Hepatic stellate cell (primary cell): ENCODE measurements around the gene MPLKIP.
"Not testable (repeated sequence)": the region's sequence is repeated elsewhere in the genome, so short reads cannot be mapped to it uniquely, and the experiment has no call there.

Experiments
- DNase-seq: peaks from one replicate; pipeline ENCODE4 v3.0.0; 2011; ENCODE audit warnings: low spot score

Gene MPLKIP

GRCh38 chr7:40133561-40134427 is 628 bp downstream of the MPLKIP start:
- peak; percentile 31 for DNase-seq

GRCh38 chr7:40122940-40123254 is 11.5 kb downstream of the MPLKIP start:
- no peak for DNase-seq

- not testable (repeated sequence) for DNase-seq
These were observed 12.1 kb downstream of the MPLKIP start for GRCh38 chr7:40122100-40122939.

GRCh38 chr7:40120020-40120419 is 14.4 kb downstream of the MPLKIP start:
- no peak for DNase-seq

GRCh38 chr7:40118201-40118600 is 16.2 kb downstream of the MPLKIP start:
- DNase-seq: not testable (repeated sequence)

GRCh38 chr7:40117199-40117598 is 17.2 kb downstream of the MPLKIP start:
- DNase-seq: not testable (repeated sequence)

GRCh38 chr7:40115936-40116335 is 18.5 kb downstream of the MPLKIP start:
- no peak for DNase-seq

GRCh38 chr7:40105879-40106473 is 28.4 kb downstream of the MPLKIP start:
- DNase-seq: no peak

- no peak for DNase-seq
These were observed 31.5 kb downstream of the MPLKIP start for GRCh38 chr7:40102897-40103296.

GRCh38 chr7:40101201-40101600 is 33.2 kb downstream of the MPLKIP start:
- DNase-seq: no peak

GRCh38 chr7:40099837-40100236 is 34.6 kb downstream of the MPLKIP start:
- DNase-seq: no peak

- DNase-seq: no peak
These were observed 35.6 kb downstream of the MPLKIP start for GRCh38 chr7:40098810-40099209.

GRCh38 chr7:40097728-40098127 is 36.7 kb downstream of the MPLKIP start:
- DNase-seq: no peak

GRCh38 chr7:40095695-40096327 is 38.6 kb downstream of the MPLKIP start:
- no peak for DNase-seq

- DNase-seq: no peak
These were observed 39.2 kb downstream of the MPLKIP start for GRCh38 chr7:40095230-40095629.

GRCh38 chr7:40093631-40094350 is 40.6 kb downstream of the MPLKIP start:
- no peak for DNase-seq

GRCh38 chr7:40092182-40092581 is 42.2 kb downstream of the MPLKIP start:
- no peak for DNase-seq

- no peak for DNase-seq
These were observed 56.6 kb downstream of the MPLKIP start for GRCh38 chr7:40077849-40078248.
